Vagina (tissue), 2 donors: ENCODE data around the gene TMEM54.

Experiments
- POLR2A ChIP-seq, 2 donors: fragments of 450-650 bp; IDR thresholded peaks; one replicate each; pipeline ENCODE4 v1.6.1; 2017; ENCODE audit warnings: antibody characterized with exemption in 2 of 2, mild to moderate bottlenecking in 2 of 2, moderate library complexity in 2 of 2
- POLR2AphosphoS5 ChIP-seq, 2 donors: sonication (generic); formaldehyde crosslinking; IDR thresholded peaks; one replicate each; pipeline ENCODE4 v1.9.0; 2017; ENCODE audit warnings: antibody characterized with exemption in 2 of 2, mild to moderate bottlenecking in 2 of 2, low read depth in 1 of 2; ENCODE audit not compliant: insufficient read depth in 1 of 2
- TF ChIP-seq, protein P1 (sequence below), 3 experiments: fragments of 450-650 bp in 2 of 3; fragments of 200-600 bp in 1 of 3; sonication (generic) in 1 of 3; IDR thresholded peaks; one replicate each; pipeline ENCODE4 v1.5.1; 2017 to 2019; ENCODE audit warnings: antibody characterized with exemption in 3 of 3, mild to moderate bottlenecking in 2 of 3, moderate library complexity in 2 of 3

GRCh38 chr1:32861904-32862695 lies 39.1 kb downstream of the TMEM54 start:
- TF ChIP-seq, protein P1, sequence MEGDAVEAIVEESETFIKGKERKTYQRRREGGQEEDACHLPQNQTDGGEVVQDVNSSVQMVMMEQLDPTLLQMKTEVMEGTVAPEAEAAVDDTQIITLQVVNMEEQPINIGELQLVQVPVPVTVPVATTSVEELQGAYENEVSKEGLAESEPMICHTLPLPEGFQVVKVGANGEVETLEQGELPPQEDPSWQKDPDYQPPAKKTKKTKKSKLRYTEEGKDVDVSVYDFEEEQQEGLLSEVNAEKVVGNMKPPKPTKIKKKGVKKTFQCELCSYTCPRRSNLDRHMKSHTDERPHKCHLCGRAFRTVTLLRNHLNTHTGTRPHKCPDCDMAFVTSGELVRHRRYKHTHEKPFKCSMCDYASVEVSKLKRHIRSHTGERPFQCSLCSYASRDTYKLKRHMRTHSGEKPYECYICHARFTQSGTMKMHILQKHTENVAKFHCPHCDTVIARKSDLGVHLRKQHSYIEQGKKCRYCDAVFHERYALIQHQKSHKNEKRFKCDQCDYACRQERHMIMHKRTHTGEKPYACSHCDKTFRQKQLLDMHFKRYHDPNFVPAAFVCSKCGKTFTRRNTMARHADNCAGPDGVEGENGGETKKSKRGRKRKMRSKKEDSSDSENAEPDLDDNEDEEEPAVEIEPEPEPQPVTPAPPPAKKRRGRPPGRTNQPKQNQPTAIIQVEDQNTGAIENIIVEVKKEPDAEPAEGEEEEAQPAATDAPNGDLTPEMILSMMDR (IDR thresholded peaks at IDR 0.05): no peak
- TF ChIP-seq POLR2A (IDR thresholded peaks at IDR 0.05): no peak
- no peak for TF ChIP-seq POLR2AphosphoS5 (IDR thresholded peaks at IDR 0.05; ENCODE audit: insufficient read depth in 1 of 2, low read depth in 1 of 2)
